B cell (primary cell): Measurements from ENCODE around the gene BSG. TPM values are rescaled to one million over a fixed set of nuclear protein-coding genes. Genes with fewer than 3 reads are reported as not detected.
A peak's percentile ranks its signal among the peaks of the same experiment; 100 is the strongest.
"Not testable (repeated sequence)": the region's sequence is repeated elsewhere in the genome, so short reads cannot be mapped to it uniquely, and the experiment has no call there.

Experiments
- ATAC-seq: fragments of 200-7000 bp; cut with Tn5 transposase; one replicate; pipeline ENCODE4 v1.10.0; 2021; ENCODE audit warnings: low read depth, mild to moderate bottlenecking, moderate number of reproducible peaks, moderate library complexity
- CTCF ChIA-PET: fragments of 350-600 bp; sonication (Branson Sonifier 250); formaldehyde crosslinking; loops from one replicate; lab custom pipeline; 2021; ENCODE audit warnings: antibody characterized with exemption, inconsistent platforms; lab: Charles Lee
- POLR2A ChIA-PET: fragments of 350-600 bp; sonication (Branson Sonifier 250); formaldehyde crosslinking; loops from one replicate; lab custom pipeline; 2021; ENCODE audit warnings: antibody characterized with exemption; lab: Charles Lee
- DNase-seq: peaks from one replicate; pipeline ENCODE4 v3.0.0; 2013
- H2AFZ ChIP-seq: 2 replicates; pipeline ENCODE4 v1.6.1; 2012; ENCODE audit warnings: mild to moderate bottlenecking, low read depth, low read length; ENCODE audit not compliant: insufficient read depth, poor library complexity, severe bottlenecking
- H3K27ac ChIP-seq, 2 donors: 1 replicate in 1 of 2; 2 replicates in 1 of 2; pipeline ENCODE4 v1.5.1; 2012 to 2013; ENCODE audit warnings: low read length in 2 of 2, mild to moderate bottlenecking in 2 of 2, moderate library complexity in 1 of 2
- H3K27me3 ChIP-seq, 4 experiments: fragments of 200-600 bp in 1 of 4; sonication (generic) in 1 of 4; replicated peaks in 1 of 4; 1 replicate in 2 of 4; 2 replicates in 2 of 4; pipeline versions ENCODE4 v1.6.1 to v1.7.0; 2013 to 2016; ENCODE audit warnings: low read length in 3 of 4, mild to moderate bottlenecking in 2 of 4, mixed read lengths in 1 of 4, moderate library complexity in 1 of 4; ENCODE audit not compliant: insufficient read depth in 4 of 4, control insufficient read depth in 3 of 4; ENCODE audit errors: control extremely low read depth in 1 of 4
- H3K36me3 ChIP-seq, 2 experiments: replicated peaks in 1 of 2; 1 replicate in 1 of 2; 2 replicates in 1 of 2; pipeline versions ENCODE4 v1.6.1 to v1.7.1; 2013; ENCODE audit warnings: low read length in 1 of 2; ENCODE audit not compliant: insufficient read depth in 2 of 2, control insufficient read depth in 1 of 2; ENCODE audit errors: control extremely low read depth in 1 of 2, extremely low read depth in 1 of 2
- H3K4me1 ChIP-seq, 2 donors: fragments of 200-600 bp in 1 of 2; sonication (generic) in 1 of 2; 1 replicate in 1 of 2; 2 replicates in 1 of 2; pipeline versions ENCODE4 v1.5.1 to v1.6.1; 2013 to 2017; ENCODE audit warnings: low read length in 2 of 2; ENCODE audit not compliant: control insufficient read depth in 2 of 2, insufficient read depth in 2 of 2
- H3K4me2 ChIP-seq: replicated peaks from 2 replicates; pipeline ENCODE3; 2012; ENCODE audit warnings: mild to moderate bottlenecking, low read depth, low read length; ENCODE audit not compliant: poor library complexity, severe bottlenecking
- H3K4me3 ChIP-seq, 5 experiments: fragments of 200-600 bp in 1 of 5; sonication (generic) in 1 of 5; 1 replicate in 3 of 5; 2 replicates in 2 of 5; pipeline versions ENCODE4 v1.5.1 to v1.7.0; 2011 to 2016; ENCODE audit warnings: low read length in 4 of 5, mild to moderate bottlenecking in 4 of 5, low read depth in 2 of 5, control low read depth in 1 of 5, moderate library complexity in 1 of 5; ENCODE audit not compliant: insufficient read depth in 1 of 5; ENCODE audit errors: control extremely low read depth in 1 of 5, extremely low read depth in 1 of 5
- H3K79me2 ChIP-seq: fragments of 200-600 bp; sonication (generic); one replicate; pipeline ENCODE4 v1.6.0; 2016; ENCODE audit warnings: low read length; ENCODE audit not compliant: control insufficient read depth, insufficient read depth
- H3K9ac ChIP-seq: fragments of 200-600 bp; sonication (generic); 2 replicates; pipeline ENCODE4 v1.6.1; 2017; ENCODE audit warnings: mild to moderate bottlenecking, low read length, moderate library complexity
- H3K9me3 ChIP-seq, 3 donors: one replicate each; pipeline versions ENCODE4 v1.6.1 to v1.7.1; 2013; ENCODE audit warnings: low read length in 2 of 3; ENCODE audit not compliant: control insufficient read depth in 2 of 3, insufficient read depth in 1 of 3; ENCODE audit errors: control extremely low read depth in 1 of 3
- H4K20me1 ChIP-seq: 2 replicates; pipeline ENCODE4 v1.6.0; 2012; ENCODE audit warnings: mild to moderate bottlenecking, low read length; ENCODE audit not compliant: insufficient read depth, control insufficient read depth, poor library complexity, severe bottlenecking
- H3K27ac Mint-ChIP-seq: one replicate; pipeline ENCODE4 v1.8.0; 2021; ENCODE audit warnings: mixed read lengths
- H3K27me3 Mint-ChIP-seq: one replicate; pipeline ENCODE4 v1.8.0; 2021; ENCODE audit warnings: mixed read lengths
- H3K4me1 Mint-ChIP-seq: one replicate; pipeline ENCODE4 v1.8.0; 2021; ENCODE audit warnings: mixed read lengths
- H3K4me3 Mint-ChIP-seq: one replicate; pipeline ENCODE4 v1.8.0; 2021; ENCODE audit warnings: mixed read lengths
- H3K9me3 Mint-ChIP-seq: one replicate; pipeline ENCODE4 v1.8.0; 2022; ENCODE audit warnings: mixed read lengths; ENCODE audit not compliant: insufficient read depth
- CTCF ChIP-seq: fragments of 200-600 bp; IDR thresholded peaks from one replicate; pipeline ENCODE4 v1.8.0; 2022; ENCODE audit warnings: antibody characterized with exemption, mild to moderate bottlenecking
- EZH2 ChIP-seq: IDR thresholded peaks from 2 replicates; pipeline ENCODE4 v1.6.1; 2012; ENCODE audit warnings: borderline replicate concordance, low read depth, mild to moderate bottlenecking, moderate library complexity, low read length; ENCODE audit not compliant: insufficient read depth, poor library complexity, severe bottlenecking
- WGBS: methylation state at CpG from one replicate; pipeline ENCODE4 v1.1.5; 2013; ENCODE audit warnings: missing lambda C conversion rate; ENCODE audit not compliant: insufficient coverage; 5-methylcytosine and 5-hydroxymethylcytosine counted together
- intact Hi-C: fragments of 100-400 bp; cut with micrococcal nuclease; formaldehyde crosslinking; loops from one replicate; pipeline ENCODE4 v1.10.0; 2022
- polyA plus RNA-seq: library from polyadenylated mRNA; depleted of rRNA; stranded (reverse); fragments of >200 nt; gene quantifications from 2 replicates; pipeline ENCODE4 v1.2.3, GENCODE V29; 2012
- total RNA-seq, 2 donors: library from RNA; stranded (reverse); fragments of 120-200 nt in 1 of 2; gene quantifications; 1 replicate in 1 of 2; 2 replicates in 1 of 2; pipeline versions ENCODE4 v1.2.3 to v1.2.4, GENCODE V29; 2013 to 2022

BSG gene
- total and polyA plus RNA-seq, 2 donors (not counting 1 experiment from before 2014, with no cell fraction given): 82.1 to 131 TPM

- Histone ChIP-seq H3K36me3 (no peaks in the 10 kb centered on the region), H3K79me2 (no peaks in the 10 kb centered on the region), H3K9me3 (peaks cover 0 to 20% (median 0%) of the 10 kb centered on the region in 3 donors), H3K9ac (no peak overlapping the region), H3K4me1 (peaks cover 0 to 8% of the 10 kb centered on the region in 2 donors), H3K27ac (no peak overlapping the region), H2AFZ (no peak overlapping the region), H3K27me3 (no peaks in the 10 kb centered on the region), H3K4me2 (no peak overlapping the region), H4K20me1 (no peaks in the 10 kb centered on the region), H3K4me3 (no peak overlapping the region)
- Mint-ChIP-seq H3K27me3 (no peaks in the 10 kb centered on the region), H3K4me1 (no peaks in the 10 kb centered on the region), H3K27ac (no peak overlapping the region), H3K4me3 (no peak overlapping the region), H3K9me3 (no peaks in the 10 kb centered on the region)
- ATAC-seq (peak; percentile 70), DNase-seq (no peak)
- intact Hi-C loops: no loop called here
- ChIA-PET CTCF (no interaction called here), POLR2A (no interaction called here)
- WGBS: 78% methylated on average over 9 of the region's 11 CpGs
- TF ChIP-seq EZH2 (no peak), CTCF (no peak)
Measured at GRCh38 chr19:604355-604754, 32.0 kb downstream of the BSG start.

GRCh38 chr19:605061-605971 is 32.9 kb downstream of the BSG start:
- H3K27me3 Mint-ChIP-seq, H3K27me3 ChIP-seq, H2AFZ ChIP-seq, POLR2A ChIA-PET, H3K27ac ChIP-seq, H3K79me2 ChIP-seq, H3K9me3 Mint-ChIP-seq, DNase-seq, H3K4me1 Mint-ChIP-seq, H3K4me2 ChIP-seq, H4K20me1 ChIP-seq, intact Hi-C loops, ATAC-seq, H3K36me3 ChIP-seq, H3K4me3 ChIP-seq, H3K27ac Mint-ChIP-seq, H3K9ac ChIP-seq: not testable (repeated sequence)
- Histone ChIP-seq H3K9me3 (peaks cover 0 to 20% (median 0%) of the 10 kb centered on the region in 3 donors), H3K4me1 (peaks cover 4 to 17% of the 10 kb centered on the region in 2 donors)
- peak overlapping the region; percentile 16 for H3K4me3 Mint-ChIP-seq
- CTCF ChIA-PET: interaction anchor here (1.0 kb wide), 2 partner anchors 28 to 139 kb away, joined by 3 to 5 read pairs; partner anchors contain the start of gene POLRMT
- 56% methylated on average over 13 of the region's 34 CpGs for WGBS
